ENCODE results near the gene FNIP1.

Gene FNIP1

DNA sequence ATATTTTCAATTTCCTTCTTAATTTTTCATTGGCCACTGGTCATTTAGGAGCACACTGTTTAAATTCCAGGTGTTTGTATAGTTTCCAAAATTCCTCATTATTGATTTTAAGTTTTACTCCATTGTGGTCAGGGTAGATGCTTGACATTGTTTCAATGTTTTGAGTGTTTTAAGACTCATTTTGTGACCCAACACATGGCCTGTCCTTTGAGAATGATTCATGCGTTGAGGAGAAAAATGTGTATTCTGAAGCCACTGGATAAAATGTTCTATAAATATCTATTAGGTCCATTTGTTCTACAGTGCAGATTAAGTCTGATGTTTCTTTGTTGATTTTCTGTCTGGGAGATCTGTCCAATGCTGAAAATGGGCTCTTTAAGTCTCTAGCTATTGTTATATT is 24.4 kb upstream of the FNIP1 start:
- ChIA-PET POLR2A (no interaction called here), CTCF (interaction anchor here (1.4 kb wide), 1 partner anchor 241 kb away, joined by 5 read pairs; no protein-coding TSS in a partner anchor)
- no peak for DNase-seq (ENCODE audit: low read depth, low spot score)
- TF ChIP-seq, protein P1, sequence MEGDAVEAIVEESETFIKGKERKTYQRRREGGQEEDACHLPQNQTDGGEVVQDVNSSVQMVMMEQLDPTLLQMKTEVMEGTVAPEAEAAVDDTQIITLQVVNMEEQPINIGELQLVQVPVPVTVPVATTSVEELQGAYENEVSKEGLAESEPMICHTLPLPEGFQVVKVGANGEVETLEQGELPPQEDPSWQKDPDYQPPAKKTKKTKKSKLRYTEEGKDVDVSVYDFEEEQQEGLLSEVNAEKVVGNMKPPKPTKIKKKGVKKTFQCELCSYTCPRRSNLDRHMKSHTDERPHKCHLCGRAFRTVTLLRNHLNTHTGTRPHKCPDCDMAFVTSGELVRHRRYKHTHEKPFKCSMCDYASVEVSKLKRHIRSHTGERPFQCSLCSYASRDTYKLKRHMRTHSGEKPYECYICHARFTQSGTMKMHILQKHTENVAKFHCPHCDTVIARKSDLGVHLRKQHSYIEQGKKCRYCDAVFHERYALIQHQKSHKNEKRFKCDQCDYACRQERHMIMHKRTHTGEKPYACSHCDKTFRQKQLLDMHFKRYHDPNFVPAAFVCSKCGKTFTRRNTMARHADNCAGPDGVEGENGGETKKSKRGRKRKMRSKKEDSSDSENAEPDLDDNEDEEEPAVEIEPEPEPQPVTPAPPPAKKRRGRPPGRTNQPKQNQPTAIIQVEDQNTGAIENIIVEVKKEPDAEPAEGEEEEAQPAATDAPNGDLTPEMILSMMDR (IDR thresholded peaks at IDR 0.05; ENCODE audit: insufficient read depth, low read length, missing control alignments), result no peak
- no peak overlapping the region for H3K4me3 ChIP-seq (ENCODE audit: low read depth, low read length)

DNA sequence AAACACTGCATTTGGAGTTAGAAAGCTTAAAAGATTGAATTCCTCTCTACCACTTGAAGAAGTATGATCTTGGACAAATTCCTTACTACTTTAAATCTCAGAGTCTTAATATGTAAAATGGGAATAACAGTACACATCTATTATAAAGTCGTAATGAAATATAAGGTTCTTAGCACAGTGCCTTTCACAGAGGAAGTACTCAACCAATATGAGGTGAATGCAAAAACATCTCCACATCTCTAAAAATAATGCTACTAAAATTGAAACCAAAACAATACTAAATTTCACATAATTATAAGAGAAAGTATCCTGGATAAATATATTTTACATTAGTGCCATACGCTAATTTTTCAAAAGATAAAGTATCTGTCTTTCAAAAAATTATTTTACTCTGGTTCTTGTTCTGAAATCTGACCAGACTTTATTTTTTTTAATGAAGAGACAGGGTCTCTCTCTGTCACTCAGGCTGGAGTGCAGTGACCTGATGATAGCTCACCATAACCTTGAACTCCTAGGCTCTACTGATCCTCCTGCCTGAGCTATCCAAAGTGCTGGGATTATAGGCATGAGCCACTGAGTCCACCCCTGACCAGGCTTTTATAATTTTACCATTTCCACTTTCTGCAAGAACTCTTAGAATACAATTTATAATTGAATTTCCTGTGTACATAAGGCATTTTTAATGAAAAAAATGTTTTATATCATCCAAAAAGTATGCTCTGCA is 21.3 kb upstream of the FNIP1 start:
- POLR2A ChIA-PET, result no interaction called here
- CTCF ChIA-PET, result interaction anchor here (1.0 kb wide), 1 partner anchor 190 kb away, joined by 3 read pairs; no protein-coding TSS in a partner anchor

DNA sequence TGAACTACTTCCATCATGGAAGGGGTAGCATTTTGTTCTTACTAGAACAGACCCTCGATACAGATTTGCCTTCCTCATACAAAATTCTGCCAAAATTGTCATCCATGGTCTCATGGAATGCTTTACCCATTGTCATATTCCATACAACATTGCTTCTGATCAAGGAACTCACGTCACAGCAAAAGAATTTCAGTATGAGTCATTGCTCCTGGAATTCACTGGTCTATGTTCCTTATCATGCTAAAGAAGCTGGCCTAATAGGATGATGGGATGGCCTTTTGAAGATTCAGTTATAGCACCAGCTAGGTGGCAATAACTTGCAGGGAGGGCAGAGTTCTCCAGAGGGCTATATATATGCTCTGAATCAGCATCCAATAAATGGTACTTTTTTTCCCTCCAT is 18.2 kb upstream of the FNIP1 start:
- no peak overlapping the region for H3K4me3 ChIP-seq (ENCODE audit: low read depth, low read length)
- POLR2A ChIA-PET, result interaction anchor here (1.0 kb wide), 1 partner anchor 18 kb away, joined by 4 read pairs; the partner anchor contains the start of gene FNIP1
- CTCF ChIA-PET, result interaction anchor here (6.2 kb wide), 1 partner anchor 193 kb away, joined by 93 read pairs; no protein-coding TSS in a partner anchor
- DNase-seq (ENCODE audit: low read depth, low spot score), result peak; percentile 23
- TF ChIP-seq, protein P1 (IDR thresholded peaks at IDR 0.05; ENCODE audit: insufficient read depth, low read length, missing control alignments), result no peak

More for the DNA sequence above, 21.3 kb upstream of the FNIP1 start:
- TF ChIP-seq, protein P1 (IDR thresholded peaks at IDR 0.05; ENCODE audit: insufficient read depth, low read length, missing control alignments), result no peak
- H3K4me3 ChIP-seq (ENCODE audit: low read depth, low read length), result no peak overlapping the region
- no peak for DNase-seq (ENCODE audit: low read depth, low spot score)

DNA sequence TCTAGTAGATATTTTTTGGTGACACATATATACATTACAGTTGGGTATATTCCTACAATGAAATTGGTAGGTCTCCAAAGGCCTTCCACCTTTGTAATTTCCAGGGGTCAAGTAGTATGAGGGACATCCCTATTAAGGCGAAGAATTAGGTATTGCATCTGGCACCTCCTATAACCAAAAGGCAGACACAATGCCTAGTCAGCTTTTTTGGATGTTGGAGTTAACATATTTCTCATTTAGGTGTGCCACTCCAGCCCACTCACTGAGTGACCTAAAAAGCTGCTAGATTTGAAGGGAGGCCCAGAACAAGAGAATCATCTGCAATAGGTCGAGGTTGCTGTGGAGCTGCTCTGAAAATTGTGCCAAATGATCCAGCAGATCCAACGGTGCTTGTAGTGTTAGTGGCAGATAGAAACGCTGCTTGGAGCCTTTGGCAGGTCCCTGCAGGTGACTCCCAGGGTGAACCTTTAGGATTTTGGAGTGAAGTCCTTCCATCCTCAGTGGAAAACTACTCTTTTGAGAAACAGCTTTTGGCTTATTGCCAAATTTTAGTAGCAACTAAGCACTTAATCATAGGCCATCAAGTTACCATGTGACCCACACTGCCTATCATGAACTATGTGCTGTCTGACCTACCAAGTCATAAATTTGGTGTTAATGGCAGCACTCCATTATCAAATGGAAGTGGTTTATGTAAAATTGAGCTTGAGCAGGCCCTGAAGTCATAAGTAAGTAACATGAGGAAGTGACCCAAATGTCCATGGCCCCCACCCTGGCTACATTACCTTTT is 15.7 kb upstream of the FNIP1 start:
- no peak for DNase-seq (ENCODE audit: low read depth, low spot score)
- H3K4me3 ChIP-seq (ENCODE audit: low read depth, low read length), result no peak overlapping the region
- TF ChIP-seq, protein P1 (IDR thresholded peaks at IDR 0.05; ENCODE audit: insufficient read depth, low read length, missing control alignments), result no peak
- ChIA-PET CTCF (interaction anchor here (1.0 to 6.2 kb wide), 3 partner anchors 12 to 223 kb away, joined by 3 to 93 read pairs (median 5); no protein-coding TSS in a partner anchor), POLR2A (no interaction called here)

DNA sequence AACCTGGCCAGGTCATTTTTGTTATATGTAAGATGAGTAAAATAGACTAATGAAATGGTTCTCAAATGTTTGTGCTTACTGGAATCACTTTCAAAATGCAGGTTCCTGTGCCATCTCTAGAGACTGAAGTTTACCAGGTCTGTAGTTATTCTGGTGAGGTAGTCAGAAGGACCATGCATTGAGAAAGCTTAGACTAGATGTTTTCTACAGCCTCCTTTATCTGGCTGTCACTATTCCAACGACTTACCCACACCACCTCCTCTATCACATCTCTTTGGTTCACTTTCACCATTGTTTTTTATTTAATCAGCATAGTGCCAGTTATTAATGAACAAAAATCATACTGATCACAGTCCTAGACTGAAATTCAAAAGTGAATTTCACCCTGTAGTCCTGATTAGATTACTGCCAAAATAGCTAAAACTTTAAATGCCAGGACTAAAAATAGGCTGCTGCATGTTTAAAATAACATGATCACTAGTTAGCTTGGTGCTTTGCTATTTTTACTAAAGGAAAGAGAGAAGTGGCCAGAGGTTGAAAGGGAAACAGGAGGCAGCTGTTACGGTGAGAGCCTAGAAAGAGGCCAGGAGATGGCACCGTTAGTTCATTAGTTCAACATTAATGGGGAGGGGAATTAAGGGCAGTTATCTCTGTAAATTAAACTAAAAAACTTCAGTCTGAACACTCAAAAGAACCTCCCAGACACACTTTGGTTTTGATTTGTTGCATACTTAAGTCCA is 13.9 kb upstream of the FNIP1 start:
- CTCF ChIA-PET, result interaction anchor here (0.7 to 6.2 kb wide), 9 partner anchors 36 to 252 kb away, joined by 3 to 93 read pairs (median 3); no protein-coding TSS in a partner anchor
- DNase-seq (ENCODE audit: low read depth, low spot score), result no peak
- no peak overlapping the region for H3K4me3 ChIP-seq (ENCODE audit: low read depth, low read length)
- TF ChIP-seq, protein P1 (IDR thresholded peaks at IDR 0.05; ENCODE audit: insufficient read depth, low read length, missing control alignments), result no peak
- POLR2A ChIA-PET, result interaction anchor here (0.9 kb wide), 1 partner anchor 14 kb away, joined by 4 read pairs; the partner anchor contains the start of gene FNIP1
